H1 (cell line): ENCODE data around the gene EBPL. TPM values are rescaled to one million over a fixed set of nuclear protein-coding genes. Genes with fewer than 3 reads are reported as not detected.

Experiments used
- CTCF ChIA-PET: fragments of 300-600 bp; sonication (Branson Sonifier 250); formaldehyde crosslinking; loops from one replicate; lab custom pipeline; 2021; ENCODE audit not compliant: partially characterized antibody; lab: Charles Lee
- POLR2A ChIA-PET: fragments of 300-600 bp; sonication (Branson Sonifier 250); formaldehyde crosslinking; loops from one replicate; lab custom pipeline; 2021; ENCODE audit warnings: inconsistent platforms; ENCODE audit not compliant: partially characterized antibody; lab: Charles Lee
- DNase-seq, 2 experiments: peaks; one replicate each; pipeline versions ENCODE4 v3.0.0 to v3.0.0-alpha.2; 2010 to 2022; ENCODE audit warnings: low spot score in 2 of 2, low read depth in 1 of 2, mixed read lengths in 1 of 2
- FAIRE-seq: peaks from 2 replicates; lab custom pipeline; 2011; peaks lifted over from hg19 to GRCh38; lab: Jason Lieb, UNC
- H2AFZ ChIP-seq: 2 replicates; pipeline ENCODE4 v1.8.1; 2012; ENCODE audit warnings: low read length, inconsistent platforms
- H2AK5ac ChIP-seq: 2 replicates; pipeline ENCODE4 v1.6.1; 2013; ENCODE audit warnings: low read depth, low read length
- H2BK120ac ChIP-seq: replicated peaks from 2 replicates; pipeline ENCODE3; 2013; ENCODE audit warnings: low read depth, low read length, inconsistent platforms
- H2BK12ac ChIP-seq: 2 replicates; pipeline ENCODE4 v1.6.1; 2013; ENCODE audit warnings: low read depth, low read length
- H2BK15ac ChIP-seq: 2 replicates; pipeline ENCODE4 v1.6.1; 2013; ENCODE audit warnings: low read length
- H2BK20ac ChIP-seq: 2 replicates; pipeline ENCODE4 v1.6.1; 2013; ENCODE audit warnings: low read length
- H2BK5ac ChIP-seq: 2 replicates; pipeline ENCODE4 v1.6.1; 2013; ENCODE audit warnings: low read depth, low read length
- H3K14ac ChIP-seq: 2 replicates; pipeline ENCODE4 v1.6.1; 2013; ENCODE audit warnings: inconsistent platforms; ENCODE audit not compliant: insufficient read length
- H3K18ac ChIP-seq: 2 replicates; pipeline ENCODE4 v1.6.1; 2013; ENCODE audit warnings: low read length; ENCODE audit errors: extremely low read depth
- H3K23ac ChIP-seq: 2 replicates; pipeline ENCODE4 v1.6.1; 2013; ENCODE audit warnings: inconsistent platforms; ENCODE audit not compliant: insufficient read length
- H3K23me2 ChIP-seq: 2 replicates; pipeline ENCODE4 v1.6.1; 2013; ENCODE audit warnings: low read depth, low read length
- H3K27ac ChIP-seq: 2 replicates; pipeline ENCODE4 v1.6.1; 2011; ENCODE audit warnings: low read depth, low read length, inconsistent platforms
- H3K27me3 ChIP-seq, 4 experiments: replicated peaks in 1 of 4; 1 replicate in 1 of 4; 2 replicates in 3 of 4; pipeline versions ENCODE4 v1.6.1 to v1.8.1; 2011 to 2013; ENCODE audit warnings: low read length in 3 of 4, mild to moderate bottlenecking in 3 of 4, inconsistent platforms in 2 of 4, mixed read lengths in 2 of 4, moderate library complexity in 1 of 4; ENCODE audit not compliant: control insufficient read depth in 3 of 4, insufficient read depth in 3 of 4; ENCODE audit errors: extremely low read depth in 1 of 4
- H3K36me3 ChIP-seq, 4 experiments: 2 replicates each; pipeline versions ENCODE4 v1.6.1 to v1.8.1; 2011 to 2013; ENCODE audit warnings: mild to moderate bottlenecking in 4 of 4, low read length in 3 of 4, moderate library complexity in 2 of 4, control low read depth in 1 of 4, inconsistent platforms in 1 of 4; ENCODE audit not compliant: insufficient read depth in 4 of 4, control insufficient read depth in 2 of 4
- H3K4ac ChIP-seq: replicated peaks from 2 replicates; pipeline ENCODE3; 2013; ENCODE audit warnings: low read length, low read depth, mixed read lengths, inconsistent platforms; ENCODE audit not compliant: insufficient read length
- H3K4me1 ChIP-seq, 4 experiments: replicated peaks in 1 of 4; 1 replicate in 1 of 4; 2 replicates in 3 of 4; pipeline versions ENCODE4 v1.6.1 to v1.8.1; 2011 to 2013; ENCODE audit warnings: low read length in 3 of 4, inconsistent platforms in 2 of 4, mixed read lengths in 1 of 4; ENCODE audit not compliant: insufficient read depth in 4 of 4, control insufficient read depth in 3 of 4
- H3K4me2 ChIP-seq, 2 experiments: 2 replicates each; pipeline versions ENCODE4 v1.6.1 to v1.8.1; 2011 to 2013; ENCODE audit warnings: low read depth in 2 of 2, low read length in 2 of 2, control low read depth in 1 of 2, inconsistent platforms in 1 of 2, mild to moderate bottlenecking in 1 of 2; ENCODE audit not compliant: insufficient read depth in 1 of 2
- H3K4me3 ChIP-seq, 4 experiments: fragments of 200-600, 300-600 bp in 1 of 4; sonication (generic), shearing (Covaris generic), sonication (Bioruptor Twin) in 1 of 4; 2 replicates each; pipeline versions ENCODE4 v1.5.1 to v1.8.1; 2011 to 2016; ENCODE audit warnings: low read length in 4 of 4, low read depth in 3 of 4, control low read depth in 2 of 4, inconsistent platforms in 2 of 4, mild to moderate bottlenecking in 2 of 4, mixed read lengths in 1 of 4, moderate library complexity in 1 of 4; ENCODE audit not compliant: insufficient read depth in 2 of 4; ENCODE audit errors: extremely low read depth in 1 of 4
- H3K56ac ChIP-seq: replicated peaks from 2 replicates; pipeline ENCODE3; 2013; ENCODE audit warnings: low read depth, mild to moderate bottlenecking, mixed read lengths, low read length, inconsistent platforms; ENCODE audit not compliant: insufficient read length
- H3K79me1 ChIP-seq: 2 replicates; pipeline ENCODE4 v1.6.1; 2013; ENCODE audit warnings: low read depth, low read length, control low read depth
- H3K79me2 ChIP-seq, 2 experiments: 2 replicates each; pipeline versions ENCODE4 v1.6.1 to v1.8.1; 2012 to 2013; ENCODE audit warnings: low read length in 2 of 2, mild to moderate bottlenecking in 2 of 2, inconsistent platforms in 1 of 2; ENCODE audit not compliant: insufficient read depth in 2 of 2, control insufficient read depth in 1 of 2
- H3K9ac ChIP-seq, 4 experiments: replicated peaks in 1 of 4; 1 replicate in 1 of 4; 2 replicates in 3 of 4; pipeline versions ENCODE4 v1.6.1 to v1.8.1; 2011 to 2013; ENCODE audit warnings: low read depth in 3 of 4, low read length in 3 of 4, control low read depth in 2 of 4, mild to moderate bottlenecking in 2 of 4, moderate library complexity in 2 of 4, inconsistent platforms in 1 of 4; ENCODE audit errors: extremely low read depth in 1 of 4
- H3K9me3 ChIP-seq, 2 experiments: 2 replicates each; pipeline versions ENCODE4 v1.6.1 to v1.8.1; 2012 to 2013; ENCODE audit warnings: mild to moderate bottlenecking in 2 of 2, moderate library complexity in 2 of 2, control low read depth in 1 of 2, inconsistent platforms in 1 of 2, low read depth in 1 of 2, low read length in 1 of 2, mixed read lengths in 1 of 2; ENCODE audit not compliant: insufficient read depth in 2 of 2
- H4K20me1 ChIP-seq, 2 experiments: replicated peaks in 1 of 2; 2 replicates each; pipeline versions ENCODE3 to v1.8.1; 2011 to 2013; ENCODE audit warnings: inconsistent platforms in 2 of 2, low read length in 2 of 2, mild to moderate bottlenecking in 1 of 2; ENCODE audit not compliant: insufficient read depth in 2 of 2, control insufficient read depth in 1 of 2
- H4K5ac ChIP-seq: 2 replicates; pipeline ENCODE4 v1.6.1; 2013; ENCODE audit warnings: low read length, low read depth, mixed read lengths, inconsistent platforms; ENCODE audit not compliant: insufficient read length
- H4K8ac ChIP-seq: 2 replicates; pipeline ENCODE4 v1.8.0; 2013; ENCODE audit warnings: mild to moderate bottlenecking, moderate library complexity, low read length, inconsistent platforms; ENCODE audit not compliant: insufficient read depth; ENCODE audit errors: extremely low read depth
- H4K91ac ChIP-seq: replicated peaks from 2 replicates; pipeline ENCODE3; 2013; ENCODE audit warnings: low read length, mixed read lengths, inconsistent platforms; ENCODE audit not compliant: insufficient read length
- ASH2L ChIP-seq: fragments of 200-600, 300-600 bp; sonication (generic); IDR thresholded peaks from one replicate; pipeline ENCODE4 v1.7.1; 2017; ENCODE audit warnings: low read length
- HDAC6 ChIP-seq: IDR thresholded peaks from one replicate; pipeline ENCODE4 v1.7.1; 2012; ENCODE audit warnings: low read depth, mild to moderate bottlenecking, inconsistent platforms, low read length, moderate library complexity
- KDM1A ChIP-seq: fragments of 200-600, 300-600 bp; sonication (generic); IDR thresholded peaks from 2 replicates; pipeline ENCODE4 v1.7.1; 2016; ENCODE audit warnings: mild to moderate bottlenecking, low read length, borderline replicate concordance
- POLR2AphosphoS5 ChIP-seq: IDR thresholded peaks from 2 replicates; pipeline ENCODE4 v1.6.1; 2011; ENCODE audit warnings: low read depth, low read length
- RFX5 ChIP-seq: IDR thresholded peaks from 2 replicates; pipeline ENCODE4 v1.6.1; 2011; ENCODE audit warnings: low read depth, low read length, improper control_type of control experiment, borderline replicate concordance
- SIN3A ChIP-seq, 2 experiments: IDR thresholded peaks in 1 of 2; conservative IDR thresholded peaks in 1 of 2; 2 replicates each; pipeline ENCODE4 v1.6.1; 2011 to 2012; ENCODE audit warnings: low read length in 2 of 2, improper control_type of control experiment in 1 of 2, low read depth in 1 of 2, mild to moderate bottlenecking in 1 of 2
- SIRT6 ChIP-seq: IDR thresholded peaks from one replicate; pipeline ENCODE4 v1.7.1; 2012; ENCODE audit warnings: low read length, inconsistent platforms
- TAF1 ChIP-seq: IDR thresholded peaks from 2 replicates; pipeline ENCODE4 v1.6.1; 2011; ENCODE audit warnings: mild to moderate bottlenecking, low read depth, low read length
- WGBS, 2 experiments: shearing (Covaris generic) in 1 of 2; methylation state at CpG; one replicate each; pipeline versions ENCODE4 v1.1.6 to v1.1.7; 2013 to 2015; ENCODE audit warnings: low lambda C conversion rate in 2 of 2, mixed read lengths in 2 of 2, inconsistent platforms in 1 of 2, low coverage in 1 of 2, missing lambda C conversion rate in 1 of 2; ENCODE audit not compliant: insufficient replicate concordance in 2 of 2, insufficient coverage in 1 of 2, insufficient read length in 1 of 2; ENCODE audit errors: extremely low coverage in 1 of 2, missing lambda C conversion rate in 1 of 2; 5-methylcytosine and 5-hydroxymethylcytosine counted together
- polyA plus RNA-seq, 7 experiments: library from polyadenylated mRNA; depleted of rRNA in 3 of 7; stranded (reverse) in 5 of 7; unstranded in 2 of 7; fragments of >200 nt in 5 of 7; fragments of 200-250 nt in 2 of 7; gene quantifications; 1 replicate in 5 of 7; 2 replicates in 1 of 7; 4 replicates in 1 of 7; pipeline versions ENCODE4 v1.2.1 to v1.2.3, GENCODE V29; 2011 to 2013; ENCODE audit warnings: missing spikeins in 2 of 7, mixed read lengths in 2 of 7
- total RNA-seq: library from RNA; stranded (reverse); fragmentation: NEBNext Ultra II Directional; extraction: Animal tissue kit (Norgen Biotek cat#: 25700); gene quantifications from 2 replicates; pipeline ENCODE4 v1.2.1, GENCODE V29; 2021
- TF ChIP-seq, protein P1 (sequence below), 3 experiments: IDR thresholded peaks; 1 replicate in 2 of 3; 2 replicates in 1 of 3; pipeline versions ENCODE4 v1.5.1 to v1.6.1; 2011; ENCODE audit warnings: low read length in 3 of 3, mild to moderate bottlenecking in 3 of 3, inconsistent platforms in 2 of 3, low read depth in 1 of 3, moderate library complexity in 1 of 3; ENCODE audit not compliant: insufficient read depth in 1 of 3; ENCODE audit errors: control extremely low read depth in 1 of 3

Gene EBPL
- total and polyA plus RNA-seq, 2 of the 8 experiments (the other 6 are each of a cell fraction or from before 2014, with no cell fraction given): 130 to 204 TPM

GRCh38 chr13:49627831-49628652 lies 63.2 kb downstream of the EBPL start, which contains the start of gene ARL11:
ARL11 (plus strand) TSS chr13:49628507; CDS start chr13:49630448, 1,941 bp downstream.
- Histone ChIP-seq H2BK20ac (no peak within 1 kb of the TSS), H3K4me3 (peak within 1 kb of the TSS; percentile 9 to 51 (median 20); a peak in 5 of 8 replicates), H2AFZ (peak within 1 kb of the TSS; percentile 66), H3K4me2 (peak within 1 kb of the TSS; percentile 46 to 63), H3K79me2 (no peaks in the 10 kb centered on the region), H3K23me2 (no peaks in the 10 kb centered on the region; the same call in 1 of the 2 replicates), H2BK5ac (peak within 1 kb of the TSS; percentile 82; the same call in 1 of the 2 replicates), H3K23ac (no peak within 1 kb of the TSS), H2BK12ac (no peak within 1 kb of the TSS), H4K8ac (no peak within 1 kb of the TSS), H2AK5ac (no peak within 1 kb of the TSS), H4K20me1 (no peaks in the 10 kb centered on the region), H2BK15ac (peak within 1 kb of the TSS; percentile 46; the same call in 1 of the 2 replicates), H4K91ac (no peak within 1 kb of the TSS), H2BK120ac (no peak within 1 kb of the TSS), H3K9ac (no peak within 1 kb of the TSS; a peak in 1 of 7 replicates), H3K14ac (no peak within 1 kb of the TSS), H4K5ac (no peak within 1 kb of the TSS), H3K18ac (no peak within 1 kb of the TSS), H3K79me1 (no peaks in the 10 kb centered on the region), H3K56ac (no peak within 1 kb of the TSS), H3K27ac (no peak within 1 kb of the TSS), H3K36me3 (no peaks in the 10 kb centered on the region), H3K4ac (no peak within 1 kb of the TSS), H3K27me3 (no peaks in the 10 kb centered on the region), H3K4me1 (no peaks in the 10 kb centered on the region; a peak in 1 of 7 replicates), H3K9me3 (no peaks in the 10 kb centered on the region)
- FAIRE-seq (no peak), DNase-seq (peak; percentile 73 to 83)
- CTCF ChIA-PET: interaction anchor here (0.9 to 2.1 kb wide), 3 partner anchors 9 to 15 kb away, joined by 3 to 4 read pairs (median 3); no protein-coding TSS in a partner anchor
- 58% methylated on average over 17 of the region's 17 CpGs; no CpG with 5 or more reads in 1 of the 2 experiments for WGBS, 2 experiments
- POLR2A ChIA-PET: interaction anchor here (0.6 to 2.4 kb wide), 7 partner anchors 9 to 832 kb away, joined by 3 to 7 read pairs (median 4); partner anchors contain the start of genes CAB39L, EBPL, KPNA3 and SETDB2
- no peak for TF ChIP-seq SIRT6
- TF ChIP-seq RFX5: no peak
- 0 out of 2 replicates have a peak, but pooled peaks have one; percentile 45 for TF ChIP-seq TAF1
- peak; percentile 58 to 73; a peak in 1 of 4 replicates for TF ChIP-seq SIN3A (conservative IDR thresholded peaks at IDR 0.05 in 1 of 2, IDR thresholded peaks at IDR 0.05 in 1 of 2; ENCODE audit: low read depth in 1 of 2, low read length in 2 of 2)
- peak; percentile 73; the same call in 1 of the 2 replicates for TF ChIP-seq KDM1A
- TF ChIP-seq HDAC6: no peak
- TF ChIP-seq POLR2AphosphoS5: no peak
- TF ChIP-seq ASH2L: peak; percentile 49
- TF ChIP-seq, protein P1, sequence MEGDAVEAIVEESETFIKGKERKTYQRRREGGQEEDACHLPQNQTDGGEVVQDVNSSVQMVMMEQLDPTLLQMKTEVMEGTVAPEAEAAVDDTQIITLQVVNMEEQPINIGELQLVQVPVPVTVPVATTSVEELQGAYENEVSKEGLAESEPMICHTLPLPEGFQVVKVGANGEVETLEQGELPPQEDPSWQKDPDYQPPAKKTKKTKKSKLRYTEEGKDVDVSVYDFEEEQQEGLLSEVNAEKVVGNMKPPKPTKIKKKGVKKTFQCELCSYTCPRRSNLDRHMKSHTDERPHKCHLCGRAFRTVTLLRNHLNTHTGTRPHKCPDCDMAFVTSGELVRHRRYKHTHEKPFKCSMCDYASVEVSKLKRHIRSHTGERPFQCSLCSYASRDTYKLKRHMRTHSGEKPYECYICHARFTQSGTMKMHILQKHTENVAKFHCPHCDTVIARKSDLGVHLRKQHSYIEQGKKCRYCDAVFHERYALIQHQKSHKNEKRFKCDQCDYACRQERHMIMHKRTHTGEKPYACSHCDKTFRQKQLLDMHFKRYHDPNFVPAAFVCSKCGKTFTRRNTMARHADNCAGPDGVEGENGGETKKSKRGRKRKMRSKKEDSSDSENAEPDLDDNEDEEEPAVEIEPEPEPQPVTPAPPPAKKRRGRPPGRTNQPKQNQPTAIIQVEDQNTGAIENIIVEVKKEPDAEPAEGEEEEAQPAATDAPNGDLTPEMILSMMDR (IDR thresholded peaks at IDR 0.05; ENCODE audit: control extremely low read depth in 1 of 3, insufficient read depth in 1 of 3, low read depth in 1 of 3, low read length in 3 of 3): peak in 1 of 3 experiments; percentile 3; a peak in 1 of 4 replicates
